ENCODE measurements around the gene TRABD.

The TRABD gene

DNA sequence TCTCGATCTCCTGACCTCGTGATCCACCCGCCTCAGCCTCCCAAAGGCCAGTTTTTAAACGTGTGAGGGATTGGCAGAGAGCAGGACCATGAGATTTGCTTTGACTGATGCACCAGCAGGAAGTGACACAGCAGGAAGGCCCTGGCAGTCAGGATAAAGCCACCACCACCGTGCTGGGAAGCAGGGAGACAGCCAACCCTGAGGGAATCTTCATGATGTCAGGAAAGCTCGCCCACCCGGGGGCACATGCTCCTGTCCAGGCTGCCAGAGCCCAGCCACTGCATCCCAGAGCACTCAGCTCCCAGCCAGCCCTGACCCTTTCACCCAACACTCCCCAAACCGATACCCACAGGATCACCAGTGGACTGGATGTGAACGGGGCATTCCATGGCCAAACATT is 53.0 kb downstream of the TRABD start:
- no peak for DNase-seq (ENCODE audit: low read depth)

DNA sequence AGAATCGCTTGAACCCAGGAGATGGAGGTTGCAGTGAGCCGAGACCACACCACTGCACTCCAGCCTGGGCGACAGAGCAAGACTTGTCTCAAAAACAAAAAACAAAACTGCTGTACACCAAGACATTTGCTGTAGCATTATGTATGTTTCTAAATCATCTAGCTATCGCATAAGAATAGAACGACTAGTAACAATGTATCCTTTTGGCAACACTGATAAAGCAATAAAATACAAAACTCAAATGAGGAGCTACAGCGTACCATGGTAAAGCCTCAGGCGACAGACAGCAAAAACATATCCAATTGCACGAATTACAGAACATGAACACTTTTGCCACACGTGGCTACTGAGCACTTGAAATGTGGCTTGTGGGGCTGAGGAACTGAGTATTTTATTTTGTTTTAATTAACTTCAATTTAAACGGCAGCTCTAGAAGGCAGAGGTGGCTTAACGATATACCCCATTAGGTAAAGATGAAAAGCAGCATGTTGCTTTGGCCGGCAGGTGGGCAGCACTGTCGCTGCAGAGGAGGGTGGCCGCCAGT is 56.8 kb downstream of the TRABD start:
- DNase-seq (ENCODE audit: low read depth), result no peak

- DNase-seq (ENCODE audit: low read depth), result no peak
Measured at GRCh38 chr22:50243685-50244419, 58.1 kb downstream of the TRABD start.

- DNase-seq (ENCODE audit: low read depth), result peak; percentile 89
Measured at GRCh38 chr22:50244420-50245213, 58.9 kb downstream of the TRABD start, which contains the start of gene TUBGCP6. Gene TUBGCP6 (minus strand): TSS chr22:50245023. CDS start chr22:50244459, 564 bp downstream.

DNA sequence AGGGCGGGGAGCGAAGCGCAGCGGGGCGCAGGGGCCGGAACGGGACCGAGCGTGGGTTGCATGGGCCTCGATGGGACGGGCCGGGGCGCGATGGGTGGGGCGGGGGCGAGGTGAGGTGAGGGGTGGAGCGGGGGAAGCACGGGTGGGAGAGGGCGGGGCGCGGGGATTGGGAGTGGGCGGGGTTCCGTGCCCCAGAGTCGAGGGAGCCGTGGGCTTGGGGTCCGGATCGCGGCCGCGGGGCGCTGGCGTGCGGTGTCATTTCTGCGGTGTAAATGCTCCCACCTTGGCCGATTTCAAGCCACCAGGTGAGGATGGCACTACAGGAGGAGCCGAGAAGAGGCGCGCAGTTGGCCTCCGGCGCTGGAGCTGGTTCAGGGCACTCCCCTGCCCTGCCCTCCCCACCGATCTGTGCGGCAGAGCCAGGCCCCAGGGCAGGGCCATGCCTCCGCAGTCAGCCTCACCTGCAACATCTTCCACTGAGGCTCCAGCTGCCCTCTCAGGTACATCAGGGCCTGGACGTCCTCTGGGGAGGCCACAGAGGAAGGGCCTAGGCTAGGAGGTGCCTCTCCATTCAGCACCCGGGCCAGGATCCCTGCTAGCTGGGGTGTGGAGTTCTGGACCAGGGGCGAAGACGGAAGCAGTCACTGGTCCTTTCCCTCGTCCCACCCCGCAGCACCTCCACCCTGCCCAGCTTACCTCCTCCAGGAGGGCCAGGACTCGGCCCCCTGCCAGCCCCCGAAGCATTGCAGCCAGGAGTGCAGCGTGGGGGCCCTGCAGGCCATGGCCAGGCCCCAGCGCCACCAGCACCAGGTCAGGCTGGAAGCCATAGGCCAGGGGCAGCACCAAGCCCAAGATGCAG is 59.7 kb downstream of the TRABD start:
- DNase-seq (ENCODE audit: low read depth), result no peak

DNA sequence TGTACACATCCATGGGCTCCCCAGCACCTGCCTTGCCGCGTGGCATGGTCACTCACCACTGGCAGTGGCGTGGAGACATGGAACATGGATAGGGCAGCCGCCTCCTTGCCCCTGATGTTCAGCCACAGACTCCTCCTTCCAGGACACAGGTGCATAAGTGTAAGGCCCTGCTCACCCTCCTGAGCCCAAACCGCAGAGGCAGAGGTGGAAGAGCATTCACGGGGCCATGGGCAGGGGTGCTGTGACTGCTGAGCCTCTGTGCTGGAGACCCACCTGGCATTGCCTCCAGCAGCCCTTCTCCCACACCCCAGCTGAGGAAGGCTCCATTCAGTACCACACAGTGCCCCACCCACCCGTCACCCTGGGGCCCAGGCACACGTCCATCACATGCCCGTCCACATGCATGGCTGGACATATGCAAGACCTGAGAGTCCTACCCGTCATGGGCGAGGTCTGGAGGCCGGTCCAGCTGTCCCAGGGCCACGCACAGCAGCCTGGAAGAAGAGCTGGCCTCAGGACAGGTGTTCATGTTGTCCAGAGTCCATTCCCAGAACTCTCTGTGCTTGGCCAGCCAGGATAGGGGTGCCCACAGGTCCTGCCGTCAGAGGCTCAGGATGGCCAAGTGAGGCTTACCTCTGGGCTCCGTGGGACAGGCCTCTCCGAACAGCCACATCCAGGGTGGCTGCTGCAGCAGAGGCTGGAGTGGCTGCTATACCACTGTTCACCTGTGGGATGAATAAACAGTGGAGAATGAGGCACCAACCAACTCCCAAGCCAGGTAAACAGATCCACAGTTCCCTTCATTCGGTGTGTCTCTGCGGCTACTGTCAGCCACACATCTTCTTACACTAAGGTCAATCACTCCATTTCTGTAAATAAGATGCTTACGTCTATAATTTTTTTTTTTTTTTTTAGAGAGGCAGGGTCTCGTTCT is 60.8 kb downstream of the TRABD start:
- DNase-seq (ENCODE audit: low read depth), result no peak

GRCh38 chr22:50247748-50248147 is 62.0 kb downstream of the TRABD start:
- DNase-seq (ENCODE audit: low read depth), result no peak

- DNase-seq (ENCODE audit: low read depth), result no peak
Measured at GRCh38 chr22:50248196-50249081, 62.7 kb downstream of the TRABD start.
